IMR-90 (cell line): ENCODE measurements around the gene TNFAIP8L1. TPM values are rescaled to one million over a fixed set of nuclear protein-coding genes. Genes with fewer than 3 reads are reported as not detected.
"Not testable (repeated sequence)": the region's sequence is repeated elsewhere in the genome, so short reads cannot be mapped to it uniquely, and the experiment has no call there.

Source experiments
- ATAC-seq: fragments of 200-7000 bp; cut with Tn5 transposase; 2 replicates; pipeline ENCODE4 v1.9.1; 2020; ENCODE audit warnings: low read depth, mild to moderate bottlenecking, moderate library complexity
- BruUV-seq: library from RNA; stranded (reverse); fragments of 400-500 nt; replicated peaks from 2 replicates; lab custom pipeline; 2021; lab: Mats Ljungman, UMichigan
- CTCF ChIA-PET: fragments of 300-600 bp; formaldehyde crosslinking; extraction: SDS; loops from one replicate; lab custom pipeline; 2021; ENCODE audit warnings: antibody characterized with exemption; lab: Yijun Ruan, JAX
- POLR2A ChIA-PET: fragments of 300-600 bp; sonication (Branson Sonifier 250); formaldehyde crosslinking; loops from one replicate; lab custom pipeline; 2022; ENCODE audit warnings: antibody characterized with exemption; ENCODE audit not compliant: unreplicated experiment; lab: Charles Lee
- DNase-seq: peaks from one replicate; pipeline ENCODE4 v3.0.0; 2013
- H2AFZ ChIP-seq: replicated peaks from 2 replicates; pipeline ENCODE3; 2013; ENCODE audit warnings: low read length, mild to moderate bottlenecking; ENCODE audit not compliant: poor library complexity
- H2AK5ac ChIP-seq: 2 replicates; pipeline ENCODE4 v1.6.1; 2013; ENCODE audit warnings: low read depth, low read length, inconsistent platforms
- H2AK9ac ChIP-seq: replicated peaks from 2 replicates; pipeline ENCODE3; 2013; ENCODE audit warnings: mild to moderate bottlenecking, low read depth, low read length, moderate library complexity; ENCODE audit not compliant: poor library complexity
- H2BK120ac ChIP-seq: 2 replicates; pipeline ENCODE4 v1.6.1; 2013; ENCODE audit warnings: low read depth, low read length, inconsistent platforms
- H2BK15ac ChIP-seq: 3 replicates; pipeline ENCODE4 v1.6.1; 2013; ENCODE audit warnings: low read depth, low read length, inconsistent platforms
- H2BK20ac ChIP-seq: 2 replicates; pipeline ENCODE4 v1.6.1; 2013; ENCODE audit warnings: low read depth, mild to moderate bottlenecking, inconsistent platforms, low read length, moderate library complexity
- H2BK5ac ChIP-seq: 2 replicates; pipeline ENCODE4 v1.6.1; 2013; ENCODE audit warnings: mild to moderate bottlenecking, low read depth, low read length, inconsistent platforms; ENCODE audit not compliant: poor library complexity, severe bottlenecking
- H3K14ac ChIP-seq: replicated peaks from 2 replicates; pipeline ENCODE4 v1.6.1; 2013; ENCODE audit warnings: low read depth, low read length, inconsistent platforms
- H3K18ac ChIP-seq: 2 replicates; pipeline ENCODE4 v1.6.1; 2013; ENCODE audit warnings: low read depth, low read length, control low read depth
- H3K23ac ChIP-seq: 2 replicates; pipeline ENCODE4 v1.6.1; 2013; ENCODE audit warnings: low read depth, low read length, inconsistent platforms
- H3K27ac ChIP-seq: 2 replicates; pipeline ENCODE4 v1.5.1; 2013; ENCODE audit warnings: mild to moderate bottlenecking, control low read depth, low read length; ENCODE audit not compliant: insufficient read depth
- H3K27me3 ChIP-seq: 2 replicates; pipeline ENCODE4 v1.6.1; 2013; ENCODE audit warnings: low read length; ENCODE audit not compliant: control insufficient read depth, insufficient read depth
- H3K36me3 ChIP-seq: 2 replicates; pipeline ENCODE4 v1.6.1; 2013; ENCODE audit warnings: low read length, mixed read lengths; ENCODE audit not compliant: control insufficient read depth, insufficient read depth
- H3K4ac ChIP-seq: 2 replicates; pipeline ENCODE4 v1.6.1; 2013; ENCODE audit warnings: low read depth, low read length, inconsistent platforms
- H3K4me1 ChIP-seq: 2 replicates; pipeline ENCODE4 v1.6.1; 2013; ENCODE audit warnings: low read length, mixed read lengths; ENCODE audit not compliant: control insufficient read depth, insufficient read depth
- H3K4me2 ChIP-seq: 2 replicates; pipeline ENCODE4 v1.6.1; 2013; ENCODE audit warnings: low read depth, mild to moderate bottlenecking, control low read depth, low read length, moderate library complexity
- H3K4me3 ChIP-seq: 2 replicates; pipeline ENCODE4 v1.5.1; 2013; ENCODE audit warnings: low read depth, mild to moderate bottlenecking, control low read depth, low read length, moderate library complexity; ENCODE audit not compliant: insufficient read depth
- H3K56ac ChIP-seq: 2 replicates; pipeline ENCODE4 v1.6.1; 2013; ENCODE audit warnings: low read length, inconsistent platforms; ENCODE audit not compliant: insufficient read depth; ENCODE audit errors: extremely low read depth
- H3K79me1 ChIP-seq, 2 experiments: 2 replicates each; pipeline ENCODE4 v1.6.1; 2013; ENCODE audit warnings: low read length in 2 of 2, inconsistent platforms in 1 of 2, low read depth in 1 of 2
- H3K9ac ChIP-seq: 2 replicates; pipeline ENCODE4 v1.6.1; 2013; ENCODE audit warnings: low read depth, low read length, control low read depth
- H3K9me1 ChIP-seq: 2 replicates; pipeline ENCODE4 v1.6.1; 2013; ENCODE audit warnings: low read length, inconsistent platforms; ENCODE audit not compliant: insufficient read depth
- H3K9me3 ChIP-seq: 2 replicates; pipeline ENCODE4 v1.6.1; 2013; ENCODE audit warnings: low read length; ENCODE audit not compliant: control insufficient read depth, insufficient read depth
- H4K20me1 ChIP-seq: 2 replicates; pipeline ENCODE4 v1.6.1; 2013; ENCODE audit warnings: low read length, inconsistent platforms; ENCODE audit not compliant: insufficient read depth
- H4K5ac ChIP-seq: 2 replicates; pipeline ENCODE4 v1.6.1; 2013; ENCODE audit warnings: mild to moderate bottlenecking, low read depth, low read length, control low read depth
- H4K8ac ChIP-seq, 2 experiments: 2 replicates each; pipeline ENCODE4 v1.6.1; 2013; ENCODE audit warnings: low read depth in 2 of 2, low read length in 2 of 2, control low read depth in 1 of 2, inconsistent platforms in 1 of 2
- H4K91ac ChIP-seq: 2 replicates; pipeline ENCODE4 v1.6.1; 2013; ENCODE audit warnings: low read depth, low read length, inconsistent platforms; ENCODE audit not compliant: insufficient read depth
- CHD1 ChIP-seq: IDR thresholded peaks from 2 replicates; pipeline ENCODE4 v1.6.1; 2012; ENCODE audit warnings: low read depth, low read length, improper control_type of control experiment
- NFE2L2 ChIP-seq: fragments of 150-350 bp; IDR thresholded peaks from 2 replicates; pipeline ENCODE4 v1.6.1; 2016; ENCODE audit warnings: low read depth, mild to moderate bottlenecking, low read length
- POLR2A ChIP-seq: IDR thresholded peaks from 2 replicates; pipeline ENCODE4 v1.6.1; 2012; ENCODE audit warnings: mild to moderate bottlenecking, low read depth, low read length
- RFX5 ChIP-seq: IDR thresholded peaks from 2 replicates; pipeline ENCODE4 v1.8.0; 2012; ENCODE audit warnings: low read depth, mild to moderate bottlenecking, low read length, moderate library complexity
- WGBS, 2 experiments: methylation state at CpG; one replicate each; pipeline versions ENCODE4 v1.1.5 to v1.1.7; 2013; ENCODE audit warnings: missing lambda C conversion rate in 2 of 2; ENCODE audit not compliant: insufficient read length in 1 of 2; ENCODE audit errors: extremely low coverage in 2 of 2; 5-methylcytosine and 5-hydroxymethylcytosine counted together
- dilution Hi-C: fragments of 300-500 bp; cut with HindIII; formaldehyde crosslinking; loops from one replicate; pipeline ENCODE4 v1.14.3; 2018; ENCODE audit warnings: low sequenced_read_pairs; ENCODE audit not compliant: unreplicated experiment
- in situ Hi-C: fragments of 300-500 bp; cut with MboI; formaldehyde crosslinking; loops from 3 replicates; pipeline ENCODE4 v1.14.3; 2019; ENCODE audit warnings: low sequenced_read_pairs, inconsistent platforms, mixed read lengths
- intact Hi-C: fragments of 100-400 bp; cut with micrococcal nuclease; formaldehyde crosslinking; loops from 2 replicates; pipeline ENCODE4 v1.10.0; 2022
- polyA plus RNA-seq, 3 experiments: library from polyadenylated mRNA; depleted of rRNA; stranded (reverse); fragments of >200 nt; gene quantifications; 2 replicates each; pipeline ENCODE4 v1.2.3, GENCODE V29; 2012; ENCODE audit warnings: low replicate concordance in 1 of 3
- total RNA-seq: library from RNA; depleted of rRNA; stranded (reverse); fragments of >200 nt; gene quantifications from 2 replicates; pipeline ENCODE4 v1.2.3, GENCODE V29; 2012
- TF ChIP-seq, protein P1 (sequence below): fragments of 150-350 bp; IDR thresholded peaks from 2 replicates; pipeline ENCODE4 v1.6.1; 2016; ENCODE audit warnings: low read depth, mild to moderate bottlenecking, low read length, moderate library complexity, borderline replicate concordance

Gene TNFAIP8L1
- total and polyA plus RNA-seq, 2 of the 4 experiments (the other 2 are of a cell fraction): 2.5 to 6.0 TPM

DNA sequence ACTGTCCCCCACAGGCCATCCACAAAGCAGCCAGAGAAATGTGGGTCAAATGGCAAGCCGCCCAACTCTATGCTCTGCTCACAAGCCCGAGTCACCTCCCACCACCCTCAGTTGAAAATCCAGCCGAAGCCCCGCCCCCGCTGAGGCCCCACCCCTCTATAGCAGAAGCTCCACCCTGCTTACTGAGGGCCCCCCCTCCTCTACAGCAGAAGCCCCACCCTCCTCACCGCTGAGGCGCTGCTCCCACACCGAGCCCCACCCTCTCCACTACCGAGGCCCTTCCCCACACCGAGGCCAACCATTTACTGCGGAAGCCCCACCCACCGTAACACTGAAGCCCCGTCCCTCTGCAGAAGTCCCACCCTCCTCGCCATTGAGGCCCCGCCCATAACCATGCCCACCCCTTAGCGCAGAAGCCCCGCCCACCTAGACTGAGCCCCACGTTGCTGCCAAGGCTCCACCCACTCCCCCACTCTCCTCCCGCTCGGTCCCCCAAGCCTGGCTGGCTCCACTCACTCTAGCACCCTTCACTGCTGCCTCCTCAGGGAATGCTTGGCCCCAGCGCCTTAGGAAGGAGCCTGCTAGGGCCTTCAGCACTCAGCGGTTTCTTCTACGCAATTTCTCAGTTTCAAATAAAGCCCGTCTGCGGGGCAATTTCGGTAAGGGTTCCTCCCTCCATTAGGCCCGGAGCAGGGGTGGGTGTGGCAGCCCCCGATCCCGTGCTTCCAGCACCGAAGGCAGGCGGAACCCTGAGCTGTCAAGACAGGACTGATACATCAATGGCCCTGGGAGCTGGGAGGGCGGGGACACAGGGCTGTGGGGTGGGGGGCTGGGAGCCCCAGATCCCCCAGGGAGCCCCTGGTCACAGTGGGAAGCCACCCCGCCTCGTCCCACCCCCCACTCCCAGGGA lies 39.8 kb downstream of the TNFAIP8L1 start:
- DNase-seq (no peak), ATAC-seq (peak; percentile 40)
- Histone ChIP-seq H3K9me3 (no peaks in the 10 kb centered on the region), H4K5ac (no peak overlapping the region), H4K20me1 (no peaks in the 10 kb centered on the region), H3K56ac (no peak overlapping the region), H2AK9ac (no peak overlapping the region), H3K18ac (no peak overlapping the region), H2AFZ (no peak overlapping the region), H3K27me3 (no peaks in the 10 kb centered on the region), H4K8ac (no peak overlapping the region), H3K4me1 (no peaks in the 10 kb centered on the region), H3K4me2 (no peak overlapping the region), H3K9me1 (no peaks in the 10 kb centered on the region), H3K9ac (no peak overlapping the region), H2BK15ac (no peak overlapping the region), H2BK20ac (no peak overlapping the region), H2AK5ac (no peak overlapping the region), H2BK120ac (no peak overlapping the region), H3K14ac (no peak overlapping the region), H4K91ac (no peak overlapping the region), H2BK5ac (no peak overlapping the region), H3K27ac (no peak overlapping the region), H3K23ac (no peak overlapping the region), H3K36me3 (peaks cover 52% of the 10 kb centered on the region), H3K79me1 (no peaks in the 10 kb centered on the region; a peak in 1 of 4 replicates), H3K4me3 (no peak overlapping the region), H3K4ac (no peak overlapping the region)
- TF ChIP-seq RFX5: no peak
- no peak for TF ChIP-seq NFE2L2
- no peak for TF ChIP-seq CHD1
- TF ChIP-seq POLR2A: no peak
- TF ChIP-seq, protein P1, sequence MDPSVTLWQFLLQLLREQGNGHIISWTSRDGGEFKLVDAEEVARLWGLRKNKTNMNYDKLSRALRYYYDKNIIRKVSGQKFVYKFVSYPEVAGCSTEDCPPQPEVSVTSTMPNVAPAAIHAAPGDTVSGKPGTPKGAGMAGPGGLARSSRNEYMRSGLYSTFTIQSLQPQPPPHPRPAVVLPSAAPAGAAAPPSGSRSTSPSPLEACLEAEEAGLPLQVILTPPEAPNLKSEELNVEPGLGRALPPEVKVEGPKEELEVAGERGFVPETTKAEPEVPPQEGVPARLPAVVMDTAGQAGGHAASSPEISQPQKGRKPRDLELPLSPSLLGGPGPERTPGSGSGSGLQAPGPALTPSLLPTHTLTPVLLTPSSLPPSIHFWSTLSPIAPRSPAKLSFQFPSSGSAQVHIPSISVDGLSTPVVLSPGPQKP: no peak
- intact Hi-C loops: no loop called here
- POLR2A ChIA-PET: no interaction called here
- WGBS, 2 experiments: 63% methylated on average over 13 of the region's 34 CpGs; no CpG with 5 or more reads in 1 of the 2 experiments
- in situ Hi-C loops: no loop called here
- dilution Hi-C loops: no loop called here
- CTCF ChIA-PET: no interaction called here
- no TSS peak for BruUV-seq

DNA sequence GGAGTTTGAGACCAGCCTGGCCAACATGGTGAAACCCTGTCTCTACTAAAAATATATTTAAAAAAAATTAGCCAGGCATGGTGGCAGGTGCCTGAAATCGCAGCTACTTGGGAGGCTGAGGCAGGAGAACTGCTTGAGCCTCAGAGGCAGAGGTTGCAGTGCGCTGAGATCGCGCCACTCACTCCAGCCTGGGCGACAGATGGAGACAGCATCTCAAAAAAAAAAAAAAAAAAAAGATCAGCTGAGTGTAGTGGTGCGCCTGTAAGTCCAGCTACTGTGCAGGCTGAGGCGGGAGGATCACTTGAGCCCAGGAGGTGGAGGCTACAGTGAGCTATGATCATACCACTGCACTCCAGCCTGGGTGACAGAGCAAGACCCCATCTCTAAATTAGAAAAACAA lies 40.7 kb downstream of the TNFAIP8L1 start:
- H2AFZ ChIP-seq, H3K4me3 ChIP-seq, H3K14ac ChIP-seq, H3K9me1 ChIP-seq, BruUV-seq, H2AK9ac ChIP-seq, H4K8ac ChIP-seq, H4K5ac ChIP-seq, H3K9ac ChIP-seq, intact Hi-C loops, H3K27ac ChIP-seq, H2BK5ac ChIP-seq, H3K4me2 ChIP-seq, H3K9me3 ChIP-seq, H3K23ac ChIP-seq, DNase-seq, H3K56ac ChIP-seq, H3K4ac ChIP-seq, H4K91ac ChIP-seq, H3K18ac ChIP-seq, H3K4me1 ChIP-seq, H3K27me3 ChIP-seq, in situ Hi-C loops, H4K20me1 ChIP-seq, H2AK5ac ChIP-seq, ATAC-seq, H3K79me1 ChIP-seq, H2BK120ac ChIP-seq, POLR2A ChIA-PET, dilution Hi-C loops, H2BK20ac ChIP-seq, H2BK15ac ChIP-seq: not testable (repeated sequence)
- CTCF ChIA-PET: interaction anchor here (0.5 kb wide), 1 partner anchor 17 kb away, joined by 3 read pairs; no protein-coding TSS in a partner anchor
- peaks cover 58% of the 10 kb centered on the region for H3K36me3 ChIP-seq
- WGBS, 2 experiments: 100% methylated on average over 1 of the region's 7 CpGs; no CpG with 5 or more reads in 1 of the 2 experiments
